ENCODE data around the gene NTM.
A peak's percentile ranks its signal among the peaks of the same experiment; 100 is the strongest.

Gene NTM

GRCh38 chr11:132020001-132020400 lies 649.6 kb downstream of the NTM start:
- TF ChIP-seq CTCF (conservative IDR thresholded peaks at IDR 0.05) (no peak), ZFX (IDR thresholded peaks at IDR 0.05) (no peak)
- H3K27ac ChIP-seq: no peak overlapping the region

DNA sequence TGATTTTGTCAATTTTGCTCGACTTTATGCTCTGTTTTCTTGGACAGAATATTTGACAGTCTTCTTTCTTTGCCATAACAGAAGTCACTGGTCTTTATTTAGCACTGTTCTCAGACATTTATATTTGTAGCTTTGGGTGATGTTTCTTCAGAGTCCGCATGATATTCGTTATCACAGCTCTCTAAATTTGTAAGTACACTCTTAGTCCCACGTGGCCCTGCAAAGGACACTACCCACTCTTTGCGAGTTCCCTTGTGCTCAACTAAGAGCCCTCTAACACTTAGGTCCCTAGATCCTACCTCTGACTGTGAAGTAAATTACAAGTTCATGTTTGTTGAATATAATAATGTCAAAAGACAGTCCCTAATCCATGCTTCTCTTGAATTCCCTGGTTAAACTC lies 651.9 kb downstream of the NTM start:
- no peak overlapping the region for H3K27ac ChIP-seq
- TF ChIP-seq ZFX (IDR thresholded peaks at IDR 0.05): no peak
- TF ChIP-seq CTCF (conservative IDR thresholded peaks at IDR 0.05): no peak

DNA sequence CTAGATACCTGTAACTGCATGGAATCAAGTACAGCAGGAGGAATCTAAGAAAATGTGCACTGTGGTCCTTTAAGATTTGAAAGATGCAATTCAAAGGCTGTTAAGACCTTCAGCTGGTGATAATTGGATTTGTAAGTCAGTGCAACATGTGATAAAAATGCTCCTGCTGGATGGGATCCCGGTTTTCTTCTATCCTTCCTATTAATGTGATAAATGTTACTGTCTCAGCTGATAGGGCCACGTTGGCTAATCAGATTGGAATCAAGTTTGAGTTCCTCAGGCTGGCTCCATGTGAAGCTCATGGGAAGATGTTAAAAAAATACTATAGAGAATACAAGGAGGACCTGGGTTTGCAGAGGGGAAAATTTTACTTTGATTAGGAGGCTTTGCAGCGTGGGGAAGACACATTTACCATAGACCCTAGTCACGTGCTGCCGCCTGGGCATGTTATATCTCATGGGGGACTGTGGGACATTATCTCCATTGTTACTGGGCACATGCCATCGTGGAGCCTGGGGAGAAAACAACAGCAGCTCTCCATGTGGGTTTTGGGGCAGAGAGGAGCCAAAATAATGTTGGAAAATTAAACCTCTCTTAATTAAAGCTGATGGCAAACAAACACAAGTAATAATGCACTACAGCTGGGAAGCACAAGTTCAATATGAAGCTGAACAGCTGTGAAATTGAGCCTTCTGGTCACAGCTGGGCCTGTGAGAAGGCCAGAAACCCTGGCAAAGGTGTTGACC lies 652.5 kb downstream of the NTM start:
- no peak for TF ChIP-seq ZFX (IDR thresholded peaks at IDR 0.05)
- no peak for TF ChIP-seq CTCF (conservative IDR thresholded peaks at IDR 0.05)
- no peak overlapping the region for H3K27ac ChIP-seq

GRCh38 chr11:132024587-132025295 lies 654.3 kb downstream of the NTM start:
- TF ChIP-seq CTCF (conservative IDR thresholded peaks at IDR 0.05) (no peak), ZFX (IDR thresholded peaks at IDR 0.05) (no peak)
- no peak overlapping the region for H3K27ac ChIP-seq

- H3K27ac ChIP-seq: no peak overlapping the region
- TF ChIP-seq ZFX (IDR thresholded peaks at IDR 0.05): no peak
- TF ChIP-seq CTCF (conservative IDR thresholded peaks at IDR 0.05): no peak
These were observed 656.3 kb downstream of the NTM start for GRCh38 chr11:132026746-132027145.

- TF ChIP-seq ZFX (IDR thresholded peaks at IDR 0.05) (no peak), CTCF (conservative IDR thresholded peaks at IDR 0.05) (peak; percentile 85)
- H3K27ac ChIP-seq: no peak overlapping the region
These were observed 658.2 kb downstream of the NTM start for GRCh38 chr11:132028380-132029240.

Measured in C4-2B (cell line).